GM04503 (cell line): ENCODE measurements around the gene TSHZ3.

Experiments used
- DNase-seq: peaks from one replicate; pipeline ENCODE4 v3.0.0-alpha.2; 2012; ENCODE audit warnings: low read depth

The TSHZ3 gene

DNA sequence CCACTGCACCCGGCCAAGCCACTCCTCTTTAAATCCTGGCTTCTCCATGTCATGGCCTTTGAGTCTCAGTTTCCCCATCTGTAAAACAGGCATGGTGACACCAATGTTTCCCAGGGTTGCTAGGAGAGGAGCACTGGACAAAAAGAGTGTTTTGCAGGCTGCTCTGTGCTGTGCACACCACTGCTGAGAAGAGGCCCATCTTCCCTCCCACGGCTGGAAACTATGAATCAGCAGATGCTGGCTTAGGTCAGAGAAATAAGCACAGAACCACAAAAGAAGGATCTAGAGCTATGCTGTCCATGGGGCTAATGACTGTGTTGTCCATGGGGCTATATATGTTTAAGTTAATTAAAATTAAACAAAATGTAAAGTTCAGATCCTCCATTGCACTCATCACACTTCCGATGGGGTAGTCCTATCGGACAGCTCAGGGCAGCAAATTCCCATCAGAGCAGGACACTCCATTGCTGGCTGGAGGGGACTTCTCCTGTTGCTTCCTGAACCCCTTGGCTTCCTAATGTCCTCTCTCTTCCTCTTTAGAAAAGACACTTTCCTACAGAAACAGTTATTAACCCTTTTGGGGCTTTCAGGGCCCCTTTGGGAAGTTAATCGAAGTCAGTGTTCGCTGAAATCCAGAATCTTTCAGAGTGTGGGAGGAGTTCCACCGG lies 37.1 kb downstream of the TSHZ3 start:
- DNase-seq, result peak; percentile 55

DNA sequence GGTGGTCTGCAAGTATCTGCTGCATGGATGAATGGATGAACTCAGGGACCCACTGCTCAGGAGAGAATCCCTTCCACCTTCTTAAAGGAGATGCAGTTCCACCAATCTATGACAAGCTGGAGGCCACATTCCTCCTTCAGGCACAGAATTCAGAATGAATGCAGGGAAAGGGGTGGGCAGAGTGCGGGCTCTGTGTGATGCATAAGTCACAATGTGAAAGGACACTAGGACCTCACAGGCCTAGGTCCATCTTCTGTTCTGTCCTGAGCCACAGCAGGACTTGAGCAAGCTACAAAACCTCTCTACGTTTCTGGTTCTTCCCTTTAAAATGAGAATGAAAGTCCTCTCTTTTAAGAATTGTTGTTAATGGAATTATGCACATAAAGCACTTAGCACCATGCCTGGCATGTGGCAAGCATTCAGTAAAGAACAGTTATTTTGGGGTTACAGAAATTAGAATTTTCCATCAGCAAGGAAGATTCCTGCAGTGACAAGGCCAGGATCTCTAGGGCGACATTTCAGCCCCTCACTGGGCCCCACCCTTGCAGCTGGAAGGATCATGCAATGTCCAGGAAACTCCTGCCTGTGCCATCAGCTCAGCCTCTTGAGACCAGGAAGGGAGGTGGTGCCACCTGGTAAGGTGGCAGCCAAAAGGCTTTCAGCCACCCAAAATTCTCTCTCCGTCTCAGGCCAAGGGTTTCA lies 38.7 kb downstream of the TSHZ3 start:
- no peak for DNase-seq

DNA sequence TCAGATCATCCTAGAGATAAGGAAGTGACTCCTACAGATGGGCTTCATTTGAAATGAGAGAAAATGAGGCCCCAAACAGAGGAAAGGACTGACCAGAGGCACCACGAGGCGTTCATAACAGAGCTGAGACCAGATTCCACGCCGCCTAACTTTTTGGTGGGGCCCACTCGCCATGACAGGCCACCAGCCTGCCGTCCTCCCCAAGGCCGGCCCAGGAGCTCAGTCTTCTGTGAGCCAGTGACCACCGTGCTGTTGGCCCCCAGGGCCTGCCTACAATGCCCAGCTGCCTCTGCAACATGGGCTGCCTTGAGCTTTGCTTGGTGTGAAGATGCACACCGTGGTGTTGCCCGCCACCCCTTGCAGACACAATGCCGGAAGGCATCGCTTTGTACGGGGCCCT lies 40.5 kb downstream of the TSHZ3 start:
- DNase-seq, result no peak

DNA sequence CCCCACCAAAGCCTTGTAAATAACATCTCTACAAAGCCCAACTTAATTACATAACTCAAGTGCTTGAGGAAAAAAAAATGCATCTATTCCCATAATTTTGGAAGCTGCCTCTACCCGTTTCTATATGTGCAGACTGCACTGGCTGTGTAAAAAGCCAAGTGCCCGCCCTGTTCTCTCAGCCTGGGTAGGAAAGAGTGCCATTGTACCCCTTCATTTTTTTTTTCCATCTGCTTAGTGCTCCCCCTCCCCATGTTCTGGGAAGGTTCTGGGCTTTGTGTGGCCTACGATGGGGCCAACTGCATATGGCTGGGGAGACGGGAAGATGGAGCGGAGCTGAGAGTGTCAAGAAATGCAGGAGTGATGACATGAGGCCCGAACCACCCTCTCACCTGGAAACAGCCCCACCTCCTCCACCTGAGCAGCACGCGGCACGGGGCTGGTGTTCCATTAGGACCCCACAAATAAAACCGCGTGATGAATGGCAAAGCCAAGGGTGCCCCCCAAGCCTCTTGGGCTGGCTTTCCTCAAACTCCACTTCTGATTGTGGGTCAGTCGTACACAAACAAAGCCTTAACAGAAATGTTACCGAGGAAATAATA lies 42.1 kb downstream of the TSHZ3 start:
- DNase-seq, result no peak

DNA sequence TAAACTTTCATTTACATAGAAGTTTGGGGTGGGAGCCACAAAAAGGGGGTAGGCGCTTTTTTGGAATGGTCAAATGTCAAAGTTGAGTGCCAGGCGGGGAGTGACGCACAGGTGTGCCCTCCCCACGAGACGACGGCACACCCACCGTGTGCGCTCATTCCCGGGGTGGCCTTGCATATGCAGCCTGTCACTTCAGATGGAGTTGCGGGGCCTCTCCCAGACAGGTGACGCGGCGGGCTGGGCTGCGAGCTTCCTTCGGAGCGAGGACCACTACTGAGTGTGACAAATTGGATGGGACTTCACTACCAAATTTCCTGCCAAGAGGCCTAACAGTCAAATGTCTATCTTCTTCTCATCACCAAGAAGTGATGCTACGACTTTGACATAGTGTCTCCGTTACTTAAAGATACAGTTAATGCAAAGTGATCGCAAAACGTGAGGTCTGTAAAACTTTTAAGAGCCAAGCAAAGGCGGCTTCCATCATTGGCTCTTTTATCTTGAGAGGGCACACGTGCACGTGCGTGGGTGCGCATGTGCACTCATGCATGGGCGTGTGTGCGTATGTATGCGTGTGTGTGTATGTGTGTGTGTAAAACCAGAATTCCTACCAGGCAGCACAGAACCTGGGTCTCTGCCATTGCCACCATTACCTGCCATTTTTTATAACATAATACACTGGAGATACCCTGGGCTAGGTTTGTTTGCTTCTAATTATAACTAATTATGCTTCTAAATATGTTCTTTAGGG lies 43.1 kb downstream of the TSHZ3 start:
- DNase-seq, result no peak

DNA sequence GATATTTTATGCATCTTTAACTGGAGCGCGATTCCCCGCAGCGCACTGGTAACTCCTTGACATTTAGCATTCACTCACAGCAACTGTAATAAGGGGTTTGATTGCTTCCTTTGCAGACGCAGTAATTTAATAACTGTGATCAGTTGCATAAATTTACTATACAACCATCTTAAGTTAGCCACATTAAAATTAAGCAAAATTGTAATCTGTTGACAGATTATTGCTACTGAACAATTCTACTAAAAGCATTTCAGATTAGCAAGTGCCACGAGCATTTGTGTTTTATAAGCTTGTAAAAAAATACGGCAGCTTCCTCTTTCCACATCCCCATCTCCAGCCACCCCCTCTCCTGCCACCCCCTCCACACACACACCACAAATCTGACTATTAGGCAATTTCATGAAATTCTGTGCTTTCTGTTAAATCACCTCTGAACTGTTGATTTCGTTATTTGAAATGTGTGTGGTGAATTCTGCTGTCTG lies 44.4 kb downstream of the TSHZ3 start:
- DNase-seq, result no peak

DNA sequence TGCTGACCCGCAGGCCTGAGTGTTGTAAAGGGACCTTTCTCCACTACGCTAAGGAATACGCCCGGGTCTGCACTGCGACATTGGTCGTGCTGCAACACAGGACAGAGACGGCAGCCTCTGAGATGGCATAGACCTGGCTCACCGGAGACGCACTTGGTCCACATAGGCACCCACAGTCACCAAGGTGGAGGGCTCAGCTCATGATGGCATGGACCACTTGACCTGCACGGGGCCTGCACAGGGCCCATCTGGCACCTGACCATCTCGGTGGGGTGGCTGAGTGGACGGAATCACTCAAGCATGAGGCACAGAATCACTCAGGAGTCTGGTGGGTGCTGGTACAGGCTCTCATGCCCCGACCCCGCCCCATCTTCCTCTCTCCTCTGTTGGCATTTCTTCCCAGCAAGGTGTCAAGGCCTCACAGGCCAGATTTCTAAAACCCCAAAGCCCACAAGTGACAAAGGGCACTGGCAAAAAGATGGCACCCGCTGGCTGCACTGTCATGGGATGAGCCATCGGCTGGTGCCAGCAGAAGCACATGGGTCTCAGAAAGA lies 45.9 kb downstream of the TSHZ3 start:
- no peak for DNase-seq

DNA sequence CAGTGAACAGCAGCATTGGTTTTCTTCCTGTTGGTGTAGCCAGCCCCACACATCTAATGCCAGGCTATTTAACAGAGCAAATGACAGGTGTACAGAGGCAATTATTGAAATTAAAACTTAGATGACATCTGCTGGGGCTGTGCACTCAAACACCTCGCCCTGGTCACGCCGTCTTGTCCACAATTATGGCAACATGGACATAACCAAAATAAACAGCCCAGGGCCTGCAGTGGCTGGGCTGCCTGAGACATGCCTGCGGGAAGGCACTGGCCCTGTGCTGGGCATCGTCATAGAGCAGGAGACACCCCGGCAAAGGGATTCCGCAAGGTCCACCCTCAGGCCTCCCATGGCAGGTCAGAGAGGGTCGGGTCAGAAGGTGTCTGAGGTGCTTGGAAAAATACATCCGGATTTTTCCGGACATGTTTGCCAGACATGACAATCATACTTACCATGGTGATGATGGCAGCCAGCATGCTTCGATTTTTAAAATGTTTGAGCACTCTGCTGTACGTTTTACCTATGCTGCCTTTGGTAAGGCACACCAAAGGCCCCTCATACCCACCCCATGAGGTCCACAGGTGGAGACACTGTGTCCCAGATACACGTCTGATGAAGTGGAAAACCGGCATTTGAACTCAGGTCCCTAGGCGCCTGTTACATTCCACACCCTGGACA lies 47.8 kb downstream of the TSHZ3 start:
- DNase-seq, result no peak

DNA sequence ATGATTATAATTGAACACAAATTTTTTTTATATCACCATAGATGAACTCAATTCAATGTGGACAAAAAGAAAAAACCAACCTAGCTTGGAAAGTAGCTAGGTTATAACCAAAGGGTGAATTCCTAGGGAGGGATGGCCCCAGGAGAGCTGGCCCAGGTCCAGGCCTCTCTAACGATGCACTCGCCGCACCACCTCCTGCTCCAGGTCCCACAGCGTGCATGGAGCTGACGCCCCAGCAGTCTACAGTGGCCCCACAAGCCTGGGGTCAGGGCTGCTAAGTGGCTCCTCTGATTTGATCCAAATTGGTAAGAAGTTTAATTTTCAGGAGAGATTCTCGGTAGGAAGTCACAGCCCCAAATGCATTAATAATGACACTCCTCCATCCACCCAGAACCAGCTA lies 48.8 kb downstream of the TSHZ3 start:
- no peak for DNase-seq

DNA sequence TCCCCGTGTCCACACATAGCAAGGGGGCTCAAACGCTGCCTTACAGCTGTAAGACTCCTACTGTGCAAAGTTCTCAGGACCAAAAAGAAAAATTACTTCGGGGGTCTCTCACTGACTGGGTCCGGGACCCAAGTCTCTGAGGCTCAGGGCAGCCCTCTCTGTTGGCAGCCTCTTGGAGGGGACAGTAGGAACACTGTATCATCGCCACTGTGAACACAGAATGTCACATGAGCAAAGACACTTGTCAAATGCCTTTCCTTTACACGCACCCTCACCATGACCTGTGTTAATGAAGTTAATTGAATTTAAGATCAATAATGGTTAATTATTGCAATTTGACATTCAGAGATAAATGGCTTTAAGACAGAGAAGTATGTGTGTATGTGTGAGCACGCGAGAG lies 49.6 kb downstream of the TSHZ3 start:
- no peak for DNase-seq

DNA sequence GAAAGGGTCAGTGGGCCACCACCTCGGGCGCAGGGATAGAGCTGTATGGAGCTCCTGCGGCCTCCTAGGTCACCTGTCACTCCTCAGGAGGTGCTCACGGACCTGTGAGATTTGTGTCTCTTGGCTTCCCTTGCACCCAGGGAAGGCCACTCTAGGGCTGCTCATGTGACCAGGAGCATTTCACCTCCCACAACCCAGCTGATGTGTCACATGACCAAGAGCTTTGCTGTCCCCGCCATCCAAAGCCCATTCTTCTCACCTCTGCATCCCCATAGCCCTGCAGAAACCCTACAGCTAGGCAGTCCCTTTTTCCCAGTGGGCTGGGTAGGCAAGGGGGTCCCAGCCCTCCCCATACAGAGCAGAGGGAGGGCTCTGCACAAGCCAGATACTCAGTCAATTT lies 51.2 kb downstream of the TSHZ3 start:
- no peak for DNase-seq

DNA sequence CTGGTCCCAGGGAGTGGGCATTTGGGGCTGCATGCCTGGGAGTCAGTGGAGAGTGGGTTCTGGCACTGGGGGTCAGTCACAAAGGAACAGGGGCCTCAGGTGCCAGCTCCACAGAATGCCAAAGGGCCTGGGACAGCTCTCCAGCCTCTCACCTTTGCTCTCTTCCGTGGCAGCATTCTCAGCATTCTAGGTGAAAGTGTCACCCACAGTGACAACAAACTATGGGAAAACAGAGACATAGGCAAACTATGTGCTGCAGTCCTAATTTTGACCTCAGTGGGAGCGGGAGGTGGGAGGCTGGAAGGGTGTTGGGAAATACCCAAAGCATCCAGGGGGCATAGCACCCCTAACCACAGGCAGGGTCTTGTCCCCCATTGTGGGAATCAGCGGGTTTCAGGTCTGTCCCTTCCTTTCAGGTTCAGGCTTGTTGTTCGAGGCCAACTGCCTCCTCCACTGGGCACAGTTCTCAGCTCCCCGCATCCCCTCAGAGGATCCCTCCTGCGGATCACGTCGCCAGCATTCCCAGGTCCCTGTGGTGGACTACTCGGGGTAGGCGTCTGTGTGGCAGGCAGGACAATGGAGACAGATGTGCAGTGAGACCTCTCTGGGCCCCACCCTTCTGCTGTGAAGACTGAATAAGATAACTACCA lies 52.4 kb downstream of the TSHZ3 start:
- no peak for DNase-seq

DNA sequence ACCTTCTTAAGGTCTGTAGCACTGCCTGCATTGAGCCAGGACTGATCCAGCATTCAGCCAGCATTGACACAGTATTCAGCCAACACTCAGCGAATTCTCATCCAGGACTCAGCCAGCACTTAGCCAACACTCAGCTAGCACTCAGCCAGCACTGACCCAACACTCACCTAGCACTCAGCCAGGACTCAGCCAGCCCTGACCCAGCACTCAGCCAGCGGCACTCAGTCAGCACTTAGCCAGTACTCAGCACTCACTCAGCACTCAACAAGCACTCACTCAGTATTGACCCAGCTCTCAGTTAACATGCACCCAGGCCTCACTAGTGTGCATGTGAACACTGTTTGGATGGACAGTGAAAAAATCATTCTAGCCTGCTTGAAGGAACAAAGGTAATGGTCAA lies 55.0 kb downstream of the TSHZ3 start:
- no peak for DNase-seq

DNA sequence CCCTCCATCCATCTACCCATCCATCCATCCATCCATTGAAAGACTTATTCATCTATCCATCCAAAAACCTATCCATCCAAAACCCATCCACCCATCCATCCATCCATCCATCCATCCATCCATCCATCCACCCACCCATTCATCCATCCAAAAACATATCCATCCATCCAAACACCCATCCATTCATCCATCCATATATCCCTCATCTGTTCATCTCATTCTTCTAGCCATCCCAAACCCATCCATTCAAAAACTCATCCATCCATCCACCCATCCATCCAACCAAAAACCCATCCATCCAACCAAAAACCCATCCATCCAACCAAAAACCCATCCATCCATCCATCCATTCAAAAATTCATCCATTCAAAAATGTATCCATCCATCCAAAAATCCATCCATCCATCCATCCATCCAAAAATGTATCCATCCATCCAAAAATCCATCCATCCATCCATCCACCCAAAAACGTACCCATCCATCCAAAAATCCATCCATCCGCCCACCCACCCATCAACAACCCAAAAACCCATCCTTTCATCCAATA lies 56.5 kb downstream of the TSHZ3 start:
- no peak for DNase-seq

DNA sequence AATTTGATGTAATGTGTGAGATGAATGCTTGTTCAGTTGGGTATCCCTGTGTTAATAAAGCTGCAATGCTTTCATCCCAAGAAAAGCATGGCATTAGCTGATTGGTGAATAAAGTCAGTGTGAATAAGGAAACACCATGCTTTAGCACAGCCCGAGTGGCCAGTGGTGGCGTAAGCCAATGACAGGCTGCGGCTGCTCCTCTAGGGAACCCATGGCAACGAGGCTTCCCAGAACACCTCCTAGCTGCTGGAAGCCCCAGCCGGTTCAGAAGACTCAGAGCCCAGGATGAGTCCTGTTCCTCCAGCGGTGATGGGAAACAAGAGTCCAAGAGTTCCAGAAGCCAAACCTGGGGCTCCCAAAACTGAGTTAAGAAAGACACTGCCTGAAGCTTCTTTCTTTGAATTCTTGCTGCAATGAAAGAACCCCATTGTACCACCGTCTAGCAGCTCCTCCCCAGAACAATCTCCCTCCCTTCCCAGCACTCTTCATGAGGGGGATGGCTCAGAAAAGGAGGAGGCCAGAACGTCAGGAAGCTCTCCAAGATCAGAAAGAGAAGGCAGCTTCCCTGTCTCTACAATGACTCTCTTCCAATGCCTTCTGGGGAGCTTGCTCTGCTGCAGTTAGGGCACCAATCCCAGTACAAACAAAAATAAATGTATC lies 58.2 kb downstream of the TSHZ3 start:
- no peak for DNase-seq

DNA sequence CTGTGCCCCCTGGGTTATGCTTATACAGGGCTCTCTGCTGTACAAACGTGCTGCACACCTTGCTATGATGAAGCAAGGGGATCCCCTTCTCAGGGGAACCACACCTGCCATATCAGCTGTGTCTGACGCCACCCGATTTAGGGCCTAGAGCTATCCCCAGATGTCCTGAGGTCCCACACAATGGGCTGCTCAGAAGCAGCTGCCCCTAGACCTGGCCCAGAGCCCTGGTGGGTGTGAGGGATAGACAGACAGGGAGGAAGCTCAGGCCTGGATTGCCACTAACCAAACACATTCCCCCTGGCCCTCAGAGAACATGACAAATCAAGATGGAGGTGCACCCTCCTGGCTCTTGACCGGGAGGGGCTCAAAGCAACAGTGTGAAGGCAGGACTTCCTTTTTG lies 59.3 kb downstream of the TSHZ3 start:
- DNase-seq, result no peak

DNA sequence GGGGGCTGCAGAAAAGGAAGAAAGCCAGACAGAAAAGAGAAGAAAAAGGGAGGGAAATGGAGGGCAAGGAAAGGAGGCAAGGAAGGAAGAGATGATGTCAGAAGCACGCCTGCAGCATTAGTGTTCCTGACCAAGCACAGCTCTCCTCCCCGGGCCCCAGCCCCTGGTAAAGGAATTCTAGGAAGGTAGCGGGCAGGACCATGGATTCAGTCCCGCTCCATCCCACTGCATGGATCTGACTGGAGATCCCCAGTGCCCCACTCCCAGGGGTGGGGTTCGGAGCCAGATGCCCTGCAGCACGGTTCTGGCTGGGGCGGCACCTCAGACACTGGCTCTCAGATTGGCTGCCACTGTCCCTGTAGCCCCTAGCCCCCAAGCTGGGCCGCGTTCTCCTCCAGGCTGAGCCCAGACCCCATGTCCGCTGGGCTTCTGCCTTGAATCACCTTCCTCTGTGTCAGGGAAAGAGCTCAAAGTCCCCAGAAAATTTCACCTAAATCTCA lies 59.8 kb downstream of the TSHZ3 start:
- DNase-seq, result no peak

DNA sequence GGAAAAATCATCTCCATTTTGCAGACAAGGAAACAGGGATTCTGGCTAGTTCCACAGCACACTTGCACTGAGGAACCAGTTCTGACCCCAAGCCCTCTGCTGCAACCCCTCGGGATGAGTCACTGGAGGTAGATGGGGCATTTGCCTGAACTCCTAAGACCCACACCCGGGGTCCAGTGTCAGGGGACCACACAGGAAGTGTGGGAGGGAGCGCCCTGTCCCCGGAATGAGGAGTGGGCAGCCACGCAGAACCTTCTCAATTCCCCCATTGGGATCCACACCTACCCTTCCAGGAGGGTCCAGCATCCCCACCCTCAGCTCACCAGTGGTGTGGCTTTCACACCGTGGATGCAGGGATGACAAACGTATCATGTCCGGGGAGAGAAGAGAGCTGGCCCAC lies 62.7 kb downstream of the TSHZ3 start:
- DNase-seq, result no peak

DNA sequence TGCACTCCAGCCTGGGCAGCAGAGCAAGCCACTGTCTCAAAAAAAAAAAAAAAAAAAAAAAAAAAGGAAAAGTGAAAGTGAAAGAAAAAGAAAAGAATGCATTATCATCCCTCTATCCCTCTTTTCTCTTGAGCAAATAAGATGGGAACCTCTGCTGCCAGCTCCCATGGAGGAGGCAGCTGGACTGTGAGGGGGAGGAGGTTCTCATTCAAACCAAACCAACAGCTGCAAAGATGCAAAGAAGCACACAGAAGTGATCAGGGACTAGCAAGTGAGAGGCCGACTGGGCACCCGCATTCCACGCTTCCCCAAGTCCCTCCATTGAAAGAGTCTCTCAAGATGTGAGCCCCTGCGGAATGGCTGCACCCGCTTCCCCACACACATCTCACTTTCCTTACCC lies 63.5 kb downstream of the TSHZ3 start:
- no peak for DNase-seq

DNA sequence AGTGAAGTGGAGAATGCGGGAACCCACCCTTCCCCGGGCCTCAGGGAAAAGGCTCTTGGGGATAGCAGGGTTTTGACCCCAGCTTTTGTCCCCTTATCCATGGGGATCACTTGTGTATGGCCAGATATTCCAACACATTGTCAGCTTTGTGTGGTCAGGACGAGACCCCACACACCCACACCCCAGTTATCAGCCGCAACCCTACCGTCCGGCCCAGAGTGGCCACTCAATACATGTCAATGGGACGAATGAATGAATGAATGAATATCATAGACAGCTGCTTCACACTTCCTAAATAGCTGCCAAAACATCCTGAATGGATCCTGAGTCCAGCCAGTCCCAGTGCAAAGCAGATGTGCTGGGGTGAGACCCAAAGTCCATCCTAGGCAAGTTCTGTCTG lies 64.6 kb downstream of the TSHZ3 start:
- DNase-seq, result no peak
